Measurements from ENCODE around the gene PADI6. TPM values are rescaled to one million over a fixed set of nuclear protein-coding genes. Genes with fewer than 3 reads are reported as not detected.

PADI6 gene
- total and polyA plus RNA-seq, 2 of the 8 experiments (the other 6 are each of a cell fraction or from before 2014, with no cell fraction given), result not detected

- no peak overlapping the region for H3K4me3 ChIP-seq (ENCODE audit: extremely low read depth in 1 of 4, insufficient read depth in 2 of 4, low read depth in 3 of 4, low read length in 4 of 4)
- H3K36me3 ChIP-seq (ENCODE audit: control insufficient read depth in 2 of 4, insufficient read depth in 4 of 4, low read length in 3 of 4), result no peaks in the 10 kb centered on the region
- H3K27me3 ChIP-seq (replicated peaks in 1 of 4; ENCODE audit: control insufficient read depth in 3 of 4, extremely low read depth in 1 of 4, insufficient read depth in 3 of 4, low read length in 3 of 4), result no peaks in the 10 kb centered on the region
- no peak overlapping the region for H3K4me2 ChIP-seq (ENCODE audit: insufficient read depth in 1 of 2, low read depth in 2 of 2, low read length in 2 of 2)
- TF ChIP-seq POLR2A (IDR thresholded peaks at IDR 0.05; ENCODE audit: control extremely low read depth in 1 of 2, low read depth in 2 of 2, low read length in 2 of 2) (no peak), KDM1A (IDR thresholded peaks at IDR 0.05; ENCODE audit: borderline replicate concordance, low read length) (peak; percentile 84; the same call in 1 of the 2 replicates)
- WGBS, 2 experiments (ENCODE audit: extremely low coverage in 1 of 2, insufficient coverage in 1 of 2, insufficient read length in 1 of 2, insufficient replicate concordance in 2 of 2, low coverage in 1 of 2, low lambda C conversion rate in 2 of 2, missing lambda C conversion rate in 1 of 2), result 82% methylated on average over 14 of the region's 14 CpGs; no CpG with 5 or more reads in 1 of the 2 experiments
- H3K56ac ChIP-seq (replicated peaks; ENCODE audit: insufficient read length, low read depth, low read length), result no peak overlapping the region
- peak overlapping the region; percentile 95 for H4K91ac ChIP-seq (replicated peaks; ENCODE audit: insufficient read length, low read length)
- H4K20me1 ChIP-seq (replicated peaks in 1 of 2; ENCODE audit: control insufficient read depth in 1 of 2, insufficient read depth in 2 of 2, low read length in 2 of 2), result peaks cover 0 to 2% of the 10 kb centered on the region in 2 experiments
- CTCF ChIA-PET (ENCODE audit: partially characterized antibody), result interaction anchor here (1.7 kb wide), 1 partner anchor 9 kb away, joined by 3 read pairs; no protein-coding TSS in a partner anchor
- H3K9ac ChIP-seq (replicated peaks in 1 of 4; ENCODE audit: extremely low read depth in 1 of 4, low read depth in 3 of 4, low read length in 3 of 4), result no peak overlapping the region
- no peak overlapping the region for H3K27ac ChIP-seq (ENCODE audit: low read depth, low read length)
- no peaks in the 10 kb centered on the region for H3K79me1 ChIP-seq (ENCODE audit: low read depth, low read length)
- no peak overlapping the region for H2AFZ ChIP-seq (ENCODE audit: low read length)
- no peak for DNase-seq (ENCODE audit: low read depth in 1 of 2, low spot score in 2 of 2)
- H2BK15ac ChIP-seq (ENCODE audit: low read length), result peak overlapping the region; percentile 88; the same call in 1 of the 2 replicates
- peak overlapping the region; percentile 11; the same call in 1 of the 2 replicates for H3K18ac ChIP-seq (ENCODE audit: extremely low read depth, low read length)
- H4K8ac ChIP-seq (ENCODE audit: extremely low read depth, insufficient read depth, low read length), result no peak overlapping the region
- no peaks in the 10 kb centered on the region for H3K23me2 ChIP-seq (ENCODE audit: low read depth, low read length)
- no peak overlapping the region for H4K5ac ChIP-seq (ENCODE audit: insufficient read length, low read depth, low read length)
- peaks cover 0 to 5% (median 0%) of the 10 kb centered on the region in 4 experiments; a peak in 1 of 7 replicates for H3K4me1 ChIP-seq (replicated peaks in 1 of 4; ENCODE audit: control insufficient read depth in 3 of 4, insufficient read depth in 4 of 4, low read length in 3 of 4)
- H2AK5ac ChIP-seq (ENCODE audit: low read depth, low read length), result 0 out of 2 replicates have a peak overlapping the region, but pooled peaks have one; percentile 61
- H3K79me2 ChIP-seq (ENCODE audit: control insufficient read depth in 1 of 2, insufficient read depth in 2 of 2, low read length in 2 of 2), result no peaks in the 10 kb centered on the region
- FAIRE-seq, result no peak
- POLR2A ChIA-PET (ENCODE audit: partially characterized antibody), result no interaction called here
- 0 out of 2 replicates have a peak overlapping the region, but pooled peaks have one; percentile 12 for H2BK5ac ChIP-seq (ENCODE audit: low read depth, low read length)
- H3K9me3 ChIP-seq (ENCODE audit: insufficient read depth in 2 of 2, low read depth in 1 of 2, low read length in 1 of 2), result no peaks in the 10 kb centered on the region; a peak in 1 of 4 replicates
- H2BK20ac ChIP-seq (ENCODE audit: low read length), result no peak overlapping the region
- peak overlapping the region; percentile 94; the same call in 1 of the 2 replicates for H2BK12ac ChIP-seq (ENCODE audit: low read depth, low read length)
- no peak overlapping the region for H3K23ac ChIP-seq (ENCODE audit: insufficient read length)
- H3K4ac ChIP-seq (replicated peaks; ENCODE audit: insufficient read length, low read depth, low read length), result no peak overlapping the region
- no peak overlapping the region for H3K14ac ChIP-seq (ENCODE audit: insufficient read length)
- H2BK120ac ChIP-seq (replicated peaks; ENCODE audit: low read depth, low read length), result no peak overlapping the region
These were observed 23.3 kb upstream of the PADI6 start for GRCh38 chr1:17348593-17349234.
